ENCODE data around the gene B3GNT9.

Gene B3GNT9

GRCh38 chr16:67112591-67113399 is 38.0 kb downstream of the B3GNT9 start:
- DNase-seq (ENCODE audit: low read depth), result no peak

GRCh38 chr16:67111951-67112444 is 38.8 kb downstream of the B3GNT9 start:
- DNase-seq (ENCODE audit: low read depth), result no peak

- DNase-seq (ENCODE audit: low read depth), result peak; percentile 91
Measured at GRCh38 chr16:67109407-67110135, 41.2 kb downstream of the B3GNT9 start, which contains the start of gene PHAF1. Gene PHAF1, plus strand, starts transcription at chr16:67109941. Its CDS starts 235 bp downstream, at chr16:67110176.

DNA sequence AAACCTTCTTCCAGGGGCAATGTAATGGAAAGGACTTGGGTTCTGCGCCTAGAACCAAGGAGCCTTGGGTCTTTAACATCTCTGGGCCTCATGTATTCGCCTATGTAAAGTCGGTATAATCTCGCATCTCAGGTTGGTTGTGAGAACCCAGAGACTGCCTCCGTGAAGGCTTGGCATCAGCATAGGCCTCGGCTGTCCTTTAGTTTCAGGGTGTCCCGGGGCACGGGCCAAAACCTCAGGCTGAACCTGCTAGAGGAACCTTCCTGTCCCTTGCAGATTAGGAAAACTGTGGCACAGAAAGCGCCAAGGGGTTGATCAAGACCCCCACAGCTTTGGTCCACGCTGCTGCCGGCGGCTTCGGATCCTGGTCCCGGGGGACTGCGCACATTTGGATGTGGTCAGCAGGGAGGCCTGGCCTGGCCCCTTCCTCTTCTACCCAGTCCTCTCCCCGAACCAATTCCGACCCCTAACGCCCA is 41.8 kb downstream of the B3GNT9 start:
- no peak for DNase-seq (ENCODE audit: low read depth)

- no peak for DNase-seq (ENCODE audit: low read depth)
Measured at GRCh38 chr16:67108489-67108888, 42.3 kb downstream of the B3GNT9 start.

GRCh38 chr16:67105881-67106280 is 44.9 kb downstream of the B3GNT9 start:
- DNase-seq (ENCODE audit: low read depth), result no peak

DNA sequence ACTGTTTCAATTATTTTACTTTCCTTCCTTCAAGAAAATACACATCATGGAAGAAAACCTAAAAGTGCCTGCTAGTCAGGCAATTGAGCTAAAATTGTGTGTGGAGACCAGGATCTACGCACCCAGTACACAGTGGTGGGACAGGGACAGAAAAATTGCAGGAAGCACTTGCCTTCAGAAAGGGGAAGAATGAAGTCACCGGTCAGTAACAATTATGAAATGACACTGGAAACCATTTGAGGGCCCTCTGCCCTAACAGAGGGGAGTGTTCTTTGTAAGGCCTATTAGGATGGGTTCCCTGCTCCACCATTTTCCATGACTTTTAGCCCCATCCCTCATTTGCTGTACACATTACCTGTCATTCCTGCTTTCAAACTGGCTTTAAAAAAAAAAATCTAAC is 45.6 kb downstream of the B3GNT9 start:
- no peak for DNase-seq (ENCODE audit: low read depth)

GRCh38 chr16:67104845-67105244 is 46.0 kb downstream of the B3GNT9 start:
- no peak for DNase-seq (ENCODE audit: low read depth)

DNA sequence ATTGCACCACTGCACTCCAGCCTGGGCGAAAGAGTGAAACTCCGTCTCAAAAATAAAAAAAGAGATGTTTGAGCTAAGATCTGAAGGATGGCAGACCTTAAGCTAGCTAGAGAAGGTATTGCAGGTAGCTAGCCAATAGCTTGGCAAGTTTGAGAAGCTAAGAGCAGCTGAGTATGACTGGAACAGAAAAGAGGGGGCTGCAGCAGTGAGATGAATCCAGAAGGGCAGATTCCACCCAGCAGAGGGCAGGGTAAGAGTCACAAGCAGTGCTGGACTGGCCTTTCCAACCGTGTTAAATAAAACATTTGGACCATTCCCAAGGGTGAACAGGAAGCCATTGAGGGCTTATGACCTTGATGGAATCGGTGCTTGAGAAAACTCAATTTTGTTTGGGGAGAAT is 46.7 kb downstream of the B3GNT9 start:
- no peak for DNase-seq (ENCODE audit: low read depth)

DNA sequence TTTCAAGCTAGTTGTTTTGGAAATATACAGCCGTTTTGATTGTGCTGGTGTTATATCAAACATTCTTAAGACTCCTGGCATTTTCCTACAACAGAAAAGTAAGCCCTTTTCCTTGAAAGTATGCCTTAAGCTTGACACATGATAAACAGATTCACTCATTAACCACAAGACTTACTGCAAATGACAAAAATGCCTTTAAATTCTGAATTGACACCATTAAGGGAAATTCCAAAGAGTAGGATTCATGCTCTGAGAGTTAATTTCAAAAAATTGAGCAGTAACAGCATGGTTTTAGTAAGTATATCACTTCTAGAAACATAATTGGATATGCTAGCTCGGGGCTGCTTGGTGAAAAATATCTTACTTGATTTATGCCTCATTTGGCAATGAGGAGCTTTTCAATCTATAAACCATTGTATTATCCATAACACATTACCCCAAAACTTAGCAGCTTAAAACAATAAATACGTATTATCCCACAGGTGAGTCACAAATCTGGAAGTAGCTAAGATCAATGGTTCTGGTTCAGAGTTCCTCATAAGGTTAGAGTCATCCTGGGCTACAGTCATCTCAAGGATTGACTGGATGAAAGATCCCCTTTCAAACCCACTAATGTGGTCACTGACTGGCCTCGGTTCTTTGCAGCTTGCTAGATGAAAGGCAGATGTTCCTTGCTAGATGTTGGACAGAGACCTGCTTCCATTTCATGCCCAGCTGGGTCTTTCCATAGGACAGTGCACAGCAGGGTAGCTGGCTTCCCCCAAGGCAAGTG is 49.3 kb downstream of the B3GNT9 start:
- DNase-seq (ENCODE audit: low read depth), result no peak

DNA sequence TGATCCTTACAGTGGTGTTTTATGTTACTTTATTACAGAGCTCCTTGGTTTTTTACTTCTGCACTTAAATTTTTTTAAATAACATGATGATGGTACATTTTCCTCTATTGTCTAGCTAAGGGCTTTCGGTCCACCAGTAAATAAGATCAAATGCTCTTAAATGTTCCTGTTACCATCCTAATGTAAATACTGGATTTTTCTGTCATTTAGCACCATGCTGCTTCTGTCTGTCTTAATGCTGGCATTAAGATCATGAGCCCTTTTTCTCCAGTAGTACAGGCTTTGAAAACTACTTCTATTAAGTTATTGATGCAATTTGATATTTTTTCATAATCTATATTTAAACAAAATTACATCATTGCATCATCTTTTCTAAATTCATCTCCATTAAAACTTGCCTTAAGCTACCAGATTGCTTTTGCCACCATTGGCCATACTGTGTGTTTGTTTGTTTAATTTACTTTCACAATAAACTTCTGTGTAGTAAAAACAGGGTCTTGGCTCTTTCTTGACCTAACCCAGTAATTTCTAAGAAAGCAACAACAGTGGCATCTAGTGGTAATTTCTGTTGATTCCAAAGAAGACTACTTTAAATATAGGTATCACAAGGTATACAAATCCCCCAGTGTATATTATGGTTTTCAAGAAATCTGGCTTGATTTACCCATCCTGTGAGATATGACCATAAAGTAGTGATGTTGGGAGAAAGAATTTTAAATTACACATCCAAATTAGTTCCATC is 50.1 kb downstream of the B3GNT9 start:
- no peak for DNase-seq (ENCODE audit: low read depth)

DNA sequence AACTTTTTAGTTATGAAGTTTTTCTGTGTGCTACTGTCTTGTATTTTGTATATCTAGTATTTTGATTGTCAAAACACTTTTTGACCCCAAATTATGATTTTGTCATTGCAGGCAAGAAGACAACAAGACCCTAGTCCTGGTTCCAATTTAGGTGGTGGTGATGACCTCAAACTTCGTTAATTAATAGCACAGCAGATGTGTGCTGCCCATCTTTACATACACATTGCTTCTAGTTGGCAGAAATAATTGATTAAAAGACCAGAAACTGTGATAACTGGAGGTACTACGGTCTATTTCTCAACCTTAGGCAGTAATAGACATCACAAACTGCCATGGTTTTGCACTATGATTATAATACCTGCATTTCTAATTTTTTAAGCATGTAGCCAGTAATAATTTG is 52.2 kb downstream of the B3GNT9 start:
- DNase-seq (ENCODE audit: low read depth), result no peak

Data from stimulated activated CD8-positive, alpha-beta memory T cell treated with anti-CD3 and anti-CD28 coated beads, Interleukin-7, amount 100 ng/mL, for 24 hours (primary cell).